Measurements from ENCODE around the gene PDE7B.

PDE7B gene

GRCh38 chr6:136058852-136059251 is 207.4 kb downstream of the PDE7B start (continued):
- TF ChIP-seq ZBTB26 (tag by site-specific recombination; optimal IDR thresholded peaks at IDR 0.05) (no peak), KLF16 (tag by site-specific recombination; IDR thresholded peaks at IDR 0.05) (no peak), ZNF654 (tag by site-specific recombination; IDR thresholded peaks at IDR 0.05; ENCODE audit: low read depth) (no peak), PRDM1 (tag by site-specific recombination; IDR thresholded peaks at IDR 0.05) (no peak), GFI1B (tag by site-specific recombination; IDR thresholded peaks at IDR 0.05) (no peak), PRDM10 (tag by site-specific recombination; IDR thresholded peaks at IDR 0.05) (no peak), ZNF157 (tag by site-specific recombination; IDR thresholded peaks at IDR 0.05) (no peak), ZNF530 (tag by site-specific recombination; IDR thresholded peaks at IDR 0.05; ENCODE audit: low read depth) (no peak)

GRCh38 chr6:136059308-136059707 is 207.8 kb downstream of the PDE7B start:
- TF ChIP-seq ZNF214 (tag by site-specific recombination; IDR thresholded peaks at IDR 0.05; ENCODE audit: borderline replicate concordance) (no peak), ZNF549 (tag by site-specific recombination; IDR thresholded peaks at IDR 0.05) (no peak), ZNF292 (tag by site-specific recombination; IDR thresholded peaks at IDR 0.05; ENCODE audit: borderline replicate concordance, low read depth) (no peak), ZNF2 (tag by site-specific recombination; IDR thresholded peaks at IDR 0.05) (no peak), WT1 (tag by site-specific recombination; IDR thresholded peaks at IDR 0.05) (no peak)
- no peaks in the 10 kb centered on the region for H3K36me3 ChIP-seq (ENCODE audit: control insufficient read depth in 2 of 2, insufficient read depth in 1 of 2, low read length in 2 of 2)
- POLR2A ChIA-PET: no interaction called here
- H3K4me3 ChIP-seq (ENCODE audit: low read depth, low read length): no peak overlapping the region
- H3K4me1 ChIP-seq (ENCODE audit: control insufficient read depth, insufficient read depth, low read length): no peaks in the 10 kb centered on the region
- H3K27ac ChIP-seq (ENCODE audit: extremely low read depth, low read depth, low read length): no peak overlapping the region
- H3K9me3 ChIP-seq (ENCODE audit: control insufficient read depth, insufficient read depth, low read depth, low read length): no peaks in the 10 kb centered on the region
- CTCF ChIA-PET: interaction anchor here (0.6 to 1.0 kb wide), 2 partner anchors 17 to 469 kb away, joined by 3 read pairs; no protein-coding TSS in a partner anchor

GRCh38 chr6:136060052-136060451 is 208.6 kb downstream of the PDE7B start:
- TF ChIP-seq ZNF530 (tag by site-specific recombination; IDR thresholded peaks at IDR 0.05; ENCODE audit: low read depth) (no peak), ZNF239 (tag by site-specific recombination; IDR thresholded peaks at IDR 0.05) (no peak), ZNF48 (tag by site-specific recombination; IDR thresholded peaks at IDR 0.05) (no peak)
- CTCF ChIA-PET: interaction anchor here (0.6 to 1.0 kb wide), 2 partner anchors 17 to 470 kb away, joined by 3 read pairs; no protein-coding TSS in a partner anchor
- POLR2A ChIA-PET: no interaction called here

GRCh38 chr6:136060759-136061158 is 209.3 kb downstream of the PDE7B start:
- H3K27ac ChIP-seq (ENCODE audit: extremely low read depth, low read depth, low read length): no peak overlapping the region
- no peak overlapping the region for H3K4me3 ChIP-seq (ENCODE audit: low read depth, low read length)
- H3K9me3 ChIP-seq (ENCODE audit: control insufficient read depth, insufficient read depth, low read depth, low read length): no peaks in the 10 kb centered on the region
- H3K36me3 ChIP-seq (ENCODE audit: control insufficient read depth in 2 of 2, insufficient read depth in 1 of 2, low read length in 2 of 2): no peaks in the 10 kb centered on the region
- CTCF ChIA-PET: no interaction called here
- POLR2A ChIA-PET: no interaction called here
- H3K4me1 ChIP-seq (ENCODE audit: control insufficient read depth, insufficient read depth, low read length): no peaks in the 10 kb centered on the region
- TF ChIP-seq YY1 (tag by site-specific recombination; IDR thresholded peaks at IDR 0.05) (no peak), ZNF341 (tag by site-specific recombination; IDR thresholded peaks at IDR 0.05; ENCODE audit: low read depth) (no peak), WT1 (tag by site-specific recombination; IDR thresholded peaks at IDR 0.05) (no peak), OVOL3 (tag by site-specific recombination; IDR thresholded peaks at IDR 0.05) (no peak), ZNF248 (tag by site-specific recombination; IDR thresholded peaks at IDR 0.05) (no peak), TRIM28 (IDR thresholded peaks at IDR 0.05; ENCODE audit: borderline replicate concordance, low read length) (no peak), ZNF596 (tag by site-specific recombination; IDR thresholded peaks at IDR 0.05) (no peak), ZNF792 (tag by site-specific recombination; IDR thresholded peaks at IDR 0.05) (no peak), ZBTB8A (tag by site-specific recombination; IDR thresholded peaks at IDR 0.05) (no peak), AEBP2 (tag by site-specific recombination; IDR thresholded peaks at IDR 0.05; ENCODE audit: borderline replicate concordance) (no peak), GLI2 (tag by site-specific recombination; IDR thresholded peaks at IDR 0.05; ENCODE audit: borderline replicate concordance, low read depth) (no peak), ZNF394 (tag by site-specific recombination; IDR thresholded peaks at IDR 0.05; ENCODE audit: borderline replicate concordance) (no peak)

More at GRCh38 chr6:136060052-136060451, 208.6 kb downstream of the PDE7B start:
- Histone ChIP-seq H3K4me1 (ENCODE audit: control insufficient read depth, insufficient read depth, low read length) (no peaks in the 10 kb centered on the region), H3K9me3 (ENCODE audit: control insufficient read depth, insufficient read depth, low read depth, low read length) (no peaks in the 10 kb centered on the region), H3K4me3 (ENCODE audit: low read depth, low read length) (no peak overlapping the region), H3K27ac (ENCODE audit: extremely low read depth, low read depth, low read length) (no peak overlapping the region), H3K36me3 (ENCODE audit: control insufficient read depth in 2 of 2, insufficient read depth in 1 of 2, low read length in 2 of 2) (no peaks in the 10 kb centered on the region)

All from HEK293 (cell line).